NCI-H1694 (cell line): ENCODE measurements around the gene DCAF16.

Source experiments
- DNase-seq: peaks from one replicate; lab custom pipeline; 2025; lab: John Stamatoyannopoulos, UW

The DCAF16 gene

DNA sequence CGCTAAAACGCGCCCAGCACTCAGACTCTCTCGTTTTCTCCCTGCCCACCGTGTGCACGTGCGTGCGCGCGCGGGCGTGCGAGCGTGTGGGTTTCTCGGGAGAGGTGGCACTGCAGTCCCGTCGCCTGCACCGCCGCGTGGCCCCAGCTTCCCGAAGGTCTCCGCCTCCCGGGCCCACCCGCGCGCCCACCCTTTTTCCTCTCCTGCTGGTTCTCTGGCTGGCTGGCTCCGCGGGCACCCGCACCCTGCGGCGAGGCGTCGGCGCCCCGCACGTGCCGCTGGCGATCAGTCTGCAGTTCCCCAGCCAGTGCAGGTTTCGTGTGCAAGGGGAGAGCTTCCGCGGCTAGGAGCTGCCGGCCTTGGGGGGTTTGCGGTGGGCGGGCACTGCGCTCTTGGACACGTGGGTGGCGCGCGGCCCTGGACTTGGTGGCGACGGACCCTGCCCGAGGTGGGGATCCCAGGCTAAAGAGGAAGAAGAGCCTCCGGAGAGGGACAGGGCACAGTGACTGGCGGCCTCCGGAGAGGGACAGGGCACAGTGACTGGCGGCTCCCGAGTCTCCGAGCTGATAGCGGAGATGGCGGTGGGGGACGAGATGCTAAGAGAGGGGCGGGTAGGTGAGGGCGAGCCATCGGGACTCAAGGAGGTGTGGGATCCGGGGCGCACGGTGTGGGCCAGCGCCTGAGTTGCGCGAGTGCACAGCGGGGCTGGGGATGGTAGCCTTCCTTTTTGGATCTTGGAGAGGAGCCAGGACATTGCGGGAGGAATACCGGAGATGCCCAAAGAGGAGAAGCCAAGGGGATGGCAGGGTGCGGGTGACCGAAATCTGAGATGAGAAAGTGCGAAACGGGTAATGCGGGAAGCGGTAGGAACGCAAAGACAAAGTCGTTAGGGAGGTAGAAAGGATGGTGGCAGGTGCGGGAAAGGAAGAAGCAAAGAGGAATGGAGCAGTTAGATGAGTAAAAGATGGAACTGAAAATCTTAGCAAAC, 29.0 kb downstream of the DCAF16 start, which contains the start of gene FAM184B:
Gene FAM184B, minus strand, starts transcription at position 322 of the 988 bp plus-strand sequence. CDS start 322 bp downstream, outside the sequence.
- DNase-seq: no peak

DNA sequence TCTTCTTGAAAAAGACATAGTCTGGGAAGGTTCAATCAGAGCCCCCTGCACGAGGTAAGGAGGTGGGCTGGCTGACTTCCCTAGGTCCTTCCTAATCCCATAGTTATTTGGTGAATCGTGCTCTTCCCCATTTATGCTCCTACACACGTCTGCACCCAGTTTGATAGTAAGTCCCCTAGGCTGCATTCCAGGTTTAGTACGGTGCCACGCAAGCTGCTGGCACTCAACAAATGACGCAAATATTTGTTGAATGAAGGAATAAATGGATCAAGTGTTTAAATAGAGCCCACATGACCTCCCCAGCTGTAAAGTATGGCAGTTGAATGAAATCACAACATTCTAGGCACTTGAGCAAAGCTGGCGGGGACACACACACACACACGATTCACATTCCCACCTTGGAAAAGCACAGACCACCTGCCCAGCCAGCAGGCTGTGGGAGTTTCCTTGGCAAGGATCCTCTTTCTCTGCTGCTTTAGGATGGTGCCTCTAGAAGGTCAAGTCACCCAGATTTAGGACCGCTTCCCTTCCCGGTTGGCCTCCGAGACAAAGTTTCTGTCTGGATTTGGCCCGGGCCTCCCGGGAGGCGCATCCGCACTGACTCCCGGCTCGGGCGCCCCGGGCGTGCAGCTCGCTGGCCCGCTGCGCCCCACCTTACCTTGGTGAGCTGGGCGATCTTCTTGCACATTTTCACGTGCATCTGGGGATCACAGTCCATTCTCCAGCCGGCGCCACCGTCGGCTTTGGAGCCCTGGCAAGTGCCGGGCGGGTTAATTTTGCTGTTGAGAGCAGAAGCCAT, 29.9 kb downstream of the DCAF16 start:
- DNase-seq: no peak

- DNase-seq: no peak
Measured at GRCh38 chr4:17778431-17778830, 32.1 kb downstream of the DCAF16 start.

DNA sequence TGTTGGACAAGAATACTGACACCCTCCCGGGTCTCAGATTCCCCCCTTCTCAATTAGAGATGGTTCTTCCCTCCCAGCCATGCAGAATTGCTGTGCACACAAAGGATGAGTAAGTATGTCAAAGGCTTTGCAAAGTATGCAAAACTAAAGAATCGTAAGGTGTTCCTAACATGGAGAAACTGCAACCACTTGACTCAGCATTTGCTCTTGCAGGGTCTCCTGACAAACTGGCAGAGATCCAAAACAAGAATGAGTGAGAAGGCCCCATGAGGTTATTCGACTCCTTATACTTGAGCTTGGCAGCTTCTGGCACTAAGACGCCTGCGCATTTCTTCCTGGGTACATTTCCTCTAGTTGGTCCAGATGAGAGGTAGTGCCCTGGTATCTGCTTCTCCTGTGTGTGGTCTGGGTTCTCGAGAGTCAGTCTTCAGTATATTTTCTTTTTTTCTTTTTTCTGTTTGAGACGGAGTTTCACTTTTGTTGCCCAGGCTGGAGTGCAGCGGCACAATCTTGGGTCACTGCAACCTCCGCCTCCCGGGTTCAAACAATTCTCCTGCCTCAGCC, 37.3 kb downstream of the DCAF16 start:
- DNase-seq: no peak

DNA sequence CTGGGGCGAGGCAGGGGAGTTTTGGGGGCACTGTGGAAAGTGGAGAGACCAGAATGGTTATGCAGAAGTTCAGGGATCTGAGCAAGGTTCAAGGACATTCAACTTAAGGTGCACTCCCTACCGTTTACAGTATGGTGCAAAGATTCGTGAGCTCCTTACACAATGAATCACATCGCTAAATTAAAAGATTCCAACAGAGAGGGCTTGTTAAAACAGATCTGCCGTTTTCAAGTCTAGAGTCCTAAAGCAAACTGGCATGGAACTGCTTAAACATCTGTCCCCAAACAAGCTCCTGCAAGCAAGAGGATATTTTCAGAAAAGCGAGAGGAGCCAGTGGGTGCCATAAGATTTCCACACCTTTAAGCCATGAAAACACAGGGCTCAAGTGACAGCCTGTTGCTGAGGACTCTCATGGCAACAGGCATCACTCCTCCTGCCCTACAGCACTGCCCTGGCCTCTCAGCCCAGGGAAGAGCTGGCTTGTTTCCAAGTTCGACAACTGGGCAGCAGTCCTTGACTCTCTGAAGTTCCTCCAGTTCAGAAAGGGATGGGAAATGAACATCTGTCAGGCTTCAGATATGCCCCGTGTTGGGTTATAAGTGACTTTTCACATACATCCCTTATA, 39.2 kb downstream of the DCAF16 start:
- DNase-seq: no peak

GRCh38 chr4:17770845-17771244, 39.7 kb downstream of the DCAF16 start:
- DNase-seq: no peak

GRCh38 chr4:17769406-17770174, 41.0 kb downstream of the DCAF16 start:
- DNase-seq: no peak

DNA sequence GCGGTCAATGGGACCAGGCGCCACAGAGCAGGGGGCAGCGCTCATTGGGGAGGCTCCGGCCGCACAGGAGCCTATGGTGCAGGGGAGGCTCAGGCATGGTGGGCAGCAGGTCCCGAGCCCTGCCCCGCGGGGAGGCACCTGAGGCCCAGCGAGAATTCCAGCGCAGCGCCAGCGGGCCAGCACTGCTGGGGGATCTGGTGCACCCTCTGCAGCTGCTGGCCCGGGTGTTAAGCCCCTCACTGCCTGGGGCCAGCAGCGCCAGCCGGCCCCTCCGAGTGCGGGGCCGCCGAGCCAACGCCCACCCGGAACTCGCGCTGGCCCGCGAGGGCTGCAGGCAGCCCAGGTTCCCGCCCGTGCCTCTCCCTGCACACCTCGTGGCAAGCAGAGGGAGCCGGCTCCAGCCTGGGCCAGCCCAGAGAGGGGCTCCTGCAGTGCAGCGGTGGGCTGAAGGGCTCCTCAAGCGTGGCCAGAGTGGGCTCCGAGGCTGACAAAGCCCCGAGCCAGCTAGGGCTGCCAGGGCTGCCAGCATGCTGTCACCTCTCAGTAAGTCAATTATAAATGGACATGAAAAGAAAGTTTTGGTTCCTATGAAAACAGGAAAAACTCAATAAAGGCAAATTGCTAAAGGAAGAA, 43.6 kb downstream of the DCAF16 start:
- DNase-seq: no peak

DNA sequence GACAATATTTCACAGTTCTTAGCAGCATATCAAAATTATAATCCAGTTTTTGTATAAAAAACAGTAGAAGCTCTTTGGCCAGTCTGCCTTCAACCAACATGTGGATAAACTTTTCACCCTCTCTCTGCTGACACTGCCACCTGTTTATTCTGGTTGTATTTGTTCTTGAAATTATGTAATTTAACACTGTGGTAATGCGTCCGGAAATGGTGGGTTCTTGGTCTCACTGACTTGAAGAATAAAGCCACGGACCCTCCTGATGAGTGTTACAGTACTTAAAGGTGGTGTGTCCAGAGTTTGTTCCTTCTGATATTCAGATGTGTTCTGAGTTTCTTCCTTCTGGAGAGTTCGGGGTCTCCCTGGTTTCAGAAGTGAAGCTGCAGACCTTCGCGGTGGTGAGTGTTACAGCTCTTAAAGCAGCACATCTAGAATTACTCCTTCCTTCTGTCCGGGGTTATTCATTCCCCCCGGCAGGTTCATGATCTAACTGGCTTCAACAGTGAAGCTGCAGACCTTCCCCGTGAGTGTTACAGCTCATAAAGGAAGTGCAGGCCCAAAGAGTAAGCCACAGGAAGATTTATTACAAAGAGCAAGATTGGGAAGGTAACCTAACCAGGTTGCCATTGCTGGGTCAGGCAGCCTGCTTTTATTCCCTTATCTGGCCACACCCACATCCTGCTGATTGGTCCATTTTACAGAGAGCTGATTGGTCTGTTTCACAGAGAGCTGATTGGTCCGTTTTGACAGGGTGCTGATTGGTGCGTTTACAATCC, 44.9 kb downstream of the DCAF16 start:
- no peak for DNase-seq

- DNase-seq: peak; percentile 83
Measured at GRCh38 chr4:17763931-17764330, 46.6 kb downstream of the DCAF16 start.

- no peak for DNase-seq
Measured at GRCh38 chr4:17763416-17763815, 47.1 kb downstream of the DCAF16 start.

DNA sequence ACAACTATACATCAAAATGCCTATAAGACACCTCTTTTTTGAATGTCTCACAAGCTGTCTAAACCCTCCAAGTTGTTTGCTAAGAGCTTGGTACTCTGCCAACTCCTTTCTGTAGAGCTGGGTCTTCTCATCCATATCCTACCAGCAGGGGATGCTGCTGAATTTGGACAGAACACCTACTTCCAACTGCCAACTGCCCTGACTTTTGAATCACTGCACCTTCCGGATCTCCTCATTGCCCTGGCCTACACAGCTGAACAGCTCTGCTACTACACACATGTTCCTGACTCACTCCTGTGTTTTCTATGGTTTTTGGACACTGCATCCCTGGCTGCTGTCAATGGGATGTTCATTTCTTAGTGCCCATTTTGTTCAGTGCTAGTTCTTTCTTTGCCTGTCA, 47.8 kb downstream of the DCAF16 start:
- DNase-seq: peak; percentile 40

DNA sequence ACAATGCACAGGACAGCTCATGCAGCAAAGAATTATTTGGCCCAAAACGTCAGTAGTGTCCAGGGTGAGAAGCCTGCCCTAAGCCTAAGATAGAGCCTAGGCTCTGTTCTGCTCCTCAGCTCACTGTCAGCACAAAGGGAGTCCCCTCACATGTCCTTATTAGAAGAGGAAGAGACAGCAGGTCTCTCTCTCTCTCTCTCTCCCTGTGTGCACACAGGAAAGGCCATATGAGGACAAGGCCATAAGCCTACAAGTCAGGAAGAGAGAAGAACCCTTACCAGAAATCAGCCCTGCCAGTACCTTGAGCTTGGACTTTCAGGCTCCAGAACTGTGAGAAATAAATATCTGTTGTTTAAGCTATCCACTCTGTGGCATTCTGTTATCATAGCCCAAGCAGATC, 49.5 kb downstream of the DCAF16 start:
- no peak for DNase-seq

DNA sequence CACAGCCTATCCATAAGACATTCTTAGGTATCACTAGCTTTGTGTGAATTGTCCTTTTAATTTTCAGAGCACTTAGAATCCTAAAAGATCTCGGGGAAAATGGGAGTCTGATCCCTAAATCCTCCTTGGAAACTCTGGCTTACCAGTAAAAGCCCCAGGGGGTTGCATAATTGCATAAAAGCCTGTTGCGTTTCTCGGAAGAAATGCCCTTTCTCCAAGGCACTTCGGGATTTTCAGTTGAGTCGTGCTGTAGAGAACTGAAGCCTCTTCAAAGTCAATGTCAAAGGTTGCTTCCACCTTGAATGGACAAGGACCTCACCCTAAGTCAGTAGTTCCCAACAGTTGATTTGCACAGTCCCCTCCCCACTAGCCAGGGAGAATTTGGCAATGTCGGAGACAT, 49.9 kb downstream of the DCAF16 start:
- no peak for DNase-seq

DNA sequence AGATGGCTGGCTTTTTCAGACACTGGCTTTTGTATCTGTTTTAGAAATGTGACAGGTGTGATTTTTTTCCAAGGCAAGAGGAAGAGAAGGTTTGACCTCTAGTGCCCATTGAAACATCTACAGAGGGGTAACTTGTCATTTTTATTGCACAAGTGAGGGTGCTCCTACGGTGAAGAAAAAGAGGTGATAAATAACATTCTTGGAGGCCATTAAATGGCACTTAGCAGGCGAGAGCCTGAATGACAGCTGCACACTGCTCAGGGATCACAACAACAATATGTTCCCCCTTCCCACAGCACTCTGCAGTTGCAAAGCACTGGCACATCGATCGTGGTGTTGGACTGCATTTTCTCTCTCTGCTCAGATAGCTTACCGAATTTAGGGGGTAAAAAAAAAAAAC, 52.1 kb downstream of the DCAF16 start:
- DNase-seq: peak; percentile 43

DNA sequence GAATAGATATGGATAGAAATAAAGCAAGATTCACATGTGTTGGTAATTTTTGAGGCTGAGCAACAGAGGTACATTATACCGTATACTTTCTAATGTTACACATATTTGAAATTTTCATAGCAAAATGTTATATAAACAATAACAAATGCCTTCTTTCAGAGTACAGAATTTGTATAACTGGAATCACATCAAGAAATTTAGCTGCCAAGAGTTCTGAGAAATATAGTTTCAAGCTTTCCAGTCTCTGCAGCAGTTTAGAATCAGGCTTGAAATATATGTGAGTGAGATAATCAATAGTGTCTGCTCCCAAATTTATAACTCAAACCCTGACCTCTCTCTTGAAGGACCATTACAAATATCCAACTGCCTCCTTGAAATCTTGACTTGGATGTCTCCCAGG, 52.9 kb downstream of the DCAF16 start:
- DNase-seq: no peak

DNA sequence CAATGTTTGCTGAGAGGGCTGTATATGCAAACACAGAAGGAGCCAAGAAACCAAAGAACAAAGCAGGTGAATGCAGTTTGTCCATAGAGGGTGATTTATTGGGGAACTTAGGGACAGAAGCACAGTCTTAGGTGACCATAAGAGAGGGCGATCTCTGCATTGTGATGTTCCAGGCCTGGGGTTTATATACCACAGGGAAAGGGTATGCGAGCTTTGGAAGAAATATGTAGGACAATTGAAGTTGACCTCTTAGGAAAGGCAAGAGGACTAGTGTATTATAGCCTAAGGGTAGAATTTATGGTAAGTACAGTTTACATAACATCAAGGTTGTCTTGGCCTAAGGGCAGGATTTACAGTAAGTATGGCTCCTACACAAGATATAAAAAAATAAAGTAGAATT, 56.9 kb downstream of the DCAF16 start:
- DNase-seq: no peak
